Mesenchymal stem cell (in vitro differentiated cells and primary cell): ENCODE data around the gene BPIFB1.

Experiments used
- DNase-seq: peaks from one replicate; pipeline ENCODE4 v3.0.0-alpha.2; 2013
- H2AFZ ChIP-seq: one replicate; pipeline ENCODE4 v1.6.1; 2013; ENCODE audit warnings: low read depth, mild to moderate bottlenecking, control low read depth, inconsistent platforms, low read length, moderate library complexity
- H2AK5ac ChIP-seq: 2 replicates; pipeline ENCODE4 v1.6.1; 2013; ENCODE audit warnings: low read length, moderate library complexity, mild to moderate bottlenecking, inconsistent platforms; ENCODE audit not compliant: severe bottlenecking
- H2BK120ac ChIP-seq: one replicate; pipeline ENCODE4 v1.6.1; 2013; ENCODE audit warnings: low read depth, mild to moderate bottlenecking, inconsistent platforms, low read length, moderate library complexity
- H2BK12ac ChIP-seq, 2 experiments: one replicate each; pipeline ENCODE4 v1.6.1; 2013; ENCODE audit warnings: inconsistent platforms in 2 of 2, low read length in 2 of 2, mild to moderate bottlenecking in 2 of 2, moderate library complexity in 2 of 2, control low read depth in 1 of 2
- H2BK15ac ChIP-seq: one replicate; pipeline ENCODE4 v1.6.1; 2013; ENCODE audit warnings: mild to moderate bottlenecking, low read depth, inconsistent platforms; ENCODE audit not compliant: poor library complexity, severe bottlenecking
- H2BK5ac ChIP-seq: 2 replicates; pipeline ENCODE4 v1.6.1; 2013; ENCODE audit warnings: low read depth, mild to moderate bottlenecking, low read length, control low read depth, inconsistent platforms; ENCODE audit not compliant: poor library complexity, severe bottlenecking
- H3K14ac ChIP-seq, 2 experiments: one replicate each; pipeline ENCODE4 v1.6.1; 2013; ENCODE audit warnings: inconsistent platforms in 2 of 2, low read length in 2 of 2, control low read depth in 1 of 2, mild to moderate bottlenecking in 1 of 2, moderate library complexity in 1 of 2
- H3K18ac ChIP-seq, 2 experiments: one replicate each; pipeline ENCODE4 v1.6.1; 2013; ENCODE audit warnings: inconsistent platforms in 2 of 2, low read length in 2 of 2, control low read depth in 1 of 2, low read depth in 1 of 2, mild to moderate bottlenecking in 1 of 2
- H3K23ac ChIP-seq, 2 experiments: one replicate each; pipeline ENCODE4 v1.6.1; 2013; ENCODE audit warnings: inconsistent platforms in 2 of 2, low read length in 2 of 2, mild to moderate bottlenecking in 2 of 2, moderate library complexity in 2 of 2, control low read depth in 1 of 2
- H3K27ac ChIP-seq: 2 replicates; pipeline ENCODE4 v1.5.1; 2013; ENCODE audit warnings: mild to moderate bottlenecking, moderate library complexity, low read length, control low read depth, inconsistent platforms; ENCODE audit not compliant: poor library complexity, severe bottlenecking
- H3K27me3 ChIP-seq, 2 experiments: 2 replicates each; pipeline versions ENCODE4 v1.6.1 to v1.7.0; 2013; ENCODE audit warnings: low read length in 2 of 2, mild to moderate bottlenecking in 2 of 2, moderate library complexity in 2 of 2, control low read depth in 1 of 2, inconsistent platforms in 1 of 2; ENCODE audit not compliant: control insufficient read depth in 1 of 2, insufficient read depth in 1 of 2
- H3K36me3 ChIP-seq, 2 experiments: 2 replicates each; pipeline versions ENCODE4 v1.6.1 to v1.7.0; 2013; ENCODE audit warnings: low read length in 2 of 2, control low read depth in 1 of 2, inconsistent platforms in 1 of 2, low read depth in 1 of 2, mild to moderate bottlenecking in 1 of 2; ENCODE audit not compliant: insufficient read depth in 2 of 2, control insufficient read depth in 1 of 2
- H3K4ac ChIP-seq, 2 experiments: one replicate each; pipeline ENCODE4 v1.6.1; 2013; ENCODE audit warnings: inconsistent platforms in 2 of 2, low read length in 2 of 2, mild to moderate bottlenecking in 2 of 2, moderate library complexity in 2 of 2, control low read depth in 1 of 2, low read depth in 1 of 2
- H3K4me1 ChIP-seq: 2 replicates; pipeline ENCODE4 v1.6.1; 2013; ENCODE audit warnings: low read depth, low read length, control low read depth; ENCODE audit not compliant: control insufficient read depth, insufficient read depth
- H3K4me2 ChIP-seq: 2 replicates; pipeline ENCODE4 v1.6.1; 2013; ENCODE audit warnings: low read length, mild to moderate bottlenecking, inconsistent platforms; ENCODE audit not compliant: poor library complexity, severe bottlenecking
- H3K4me3 ChIP-seq, 2 experiments: 2 replicates each; pipeline versions ENCODE4 v1.5.1 to v1.7.0; 2013; ENCODE audit warnings: low read length in 2 of 2, mild to moderate bottlenecking in 2 of 2, control low read depth in 1 of 2, low read depth in 1 of 2; ENCODE audit not compliant: insufficient read depth in 1 of 2
- H3K79me1 ChIP-seq: replicated peaks from 2 replicates; pipeline ENCODE4 v1.6.1; 2013; ENCODE audit warnings: mild to moderate bottlenecking, control low read depth, low read length, inconsistent platforms; ENCODE audit not compliant: poor library complexity, severe bottlenecking
- H3K9ac ChIP-seq: 2 replicates; pipeline ENCODE4 v1.7.0; 2013; ENCODE audit warnings: mild to moderate bottlenecking, low read length, moderate library complexity
- H3K9me3 ChIP-seq: 2 replicates; pipeline ENCODE4 v1.7.0; 2013; ENCODE audit warnings: mild to moderate bottlenecking, low read length; ENCODE audit not compliant: control insufficient read depth
- H4K8ac ChIP-seq: one replicate; pipeline ENCODE4 v1.6.1; 2013; ENCODE audit warnings: inconsistent platforms, mild to moderate bottlenecking, low read length, moderate library complexity
- H4K91ac ChIP-seq: one replicate; pipeline ENCODE4 v1.6.1; 2013; ENCODE audit warnings: mild to moderate bottlenecking, low read length, inconsistent platforms
- WGBS: methylation state at CpG from one replicate; pipeline ENCODE4 v1.1.7; 2013; ENCODE audit warnings: mixed read lengths; 5-methylcytosine and 5-hydroxymethylcytosine counted together

Gene BPIFB1

GRCh38 chr20:33279261-33279910 lies 3.6 kb upstream of the BPIFB1 start:
- Histone ChIP-seq H3K9ac (no peak overlapping the region), H3K4me3 (no peak overlapping the region), H2BK15ac (no peak overlapping the region), H3K27ac (no peak overlapping the region), H3K27me3 (peaks cover 41 to 73% of the 10 kb centered on the region in 2 experiments), H3K9me3 (no peaks in the 10 kb centered on the region), H3K4me1 (peaks cover 4% of the 10 kb centered on the region), H3K79me1 (no peaks in the 10 kb centered on the region), H2AK5ac (no peak overlapping the region), H3K36me3 (no peaks in the 10 kb centered on the region), H4K8ac (no peak overlapping the region), H3K14ac (no peak overlapping the region), H3K18ac (no peak overlapping the region), H2BK12ac (no peak overlapping the region), H3K4me2 (no peak overlapping the region), H3K23ac (no peak overlapping the region), H2AFZ (no peak overlapping the region), H3K4ac (no peak overlapping the region), H2BK120ac (no peak overlapping the region), H2BK5ac (no peak overlapping the region), H4K91ac (no peak overlapping the region)
- WGBS = 74% methylated on average over 5 of the region's 6 CpGs
- DNase-seq = no peak

- no peak overlapping the region for H4K8ac ChIP-seq
- H3K14ac ChIP-seq = no peak overlapping the region
- H3K18ac ChIP-seq = no peak overlapping the region
- H3K27ac ChIP-seq = no peak overlapping the region
- no peak overlapping the region for H3K4me3 ChIP-seq
- H2BK120ac ChIP-seq = no peak overlapping the region
- no peak overlapping the region for H2BK12ac ChIP-seq
- H2AFZ ChIP-seq = no peak overlapping the region
- H4K91ac ChIP-seq = no peak overlapping the region
- 87% methylated on average over 9 of the region's 9 CpGs for WGBS
- no peak overlapping the region for H2AK5ac ChIP-seq
- no peaks in the 10 kb centered on the region for H3K9me3 ChIP-seq
- H3K4me1 ChIP-seq = peaks cover 4% of the 10 kb centered on the region
- no peaks in the 10 kb centered on the region for H3K36me3 ChIP-seq
- H3K23ac ChIP-seq = no peak overlapping the region
- H2BK5ac ChIP-seq = no peak overlapping the region
- no peaks in the 10 kb centered on the region for H3K79me1 ChIP-seq
- peaks cover 48 to 77% of the 10 kb centered on the region in 2 experiments for H3K27me3 ChIP-seq
- H2BK15ac ChIP-seq = no peak overlapping the region
- H3K9ac ChIP-seq = no peak overlapping the region
- no peak overlapping the region for H3K4me2 ChIP-seq
- DNase-seq = no peak
- H3K4ac ChIP-seq = no peak overlapping the region
Observed at GRCh38 chr20:33280000-33280680, 2.9 kb upstream of the BPIFB1 start.

- H3K4me1 ChIP-seq = peaks cover 4% of the 10 kb centered on the region
- no peak overlapping the region for H4K91ac ChIP-seq
- H2AK5ac ChIP-seq = no peak overlapping the region
- H2AFZ ChIP-seq = no peak overlapping the region
- no peak overlapping the region for H3K4me3 ChIP-seq
- H3K18ac ChIP-seq = no peak overlapping the region
- H3K36me3 ChIP-seq = no peaks in the 10 kb centered on the region
- H3K4ac ChIP-seq = no peak overlapping the region
- no peak overlapping the region for H3K14ac ChIP-seq
- H4K8ac ChIP-seq = no peak overlapping the region
- 93% methylated on average over 7 of the region's 7 CpGs for WGBS
- H3K9me3 ChIP-seq = no peaks in the 10 kb centered on the region
- H3K23ac ChIP-seq = no peak overlapping the region
- no peak overlapping the region for H2BK5ac ChIP-seq
- DNase-seq = no peak
- no peak overlapping the region for H2BK120ac ChIP-seq
- no peak overlapping the region for H3K27ac ChIP-seq
- no peak overlapping the region for H3K9ac ChIP-seq
- no peak overlapping the region for H2BK12ac ChIP-seq
- H3K4me2 ChIP-seq = no peak overlapping the region
- no peak overlapping the region for H2BK15ac ChIP-seq
- H3K79me1 ChIP-seq = no peaks in the 10 kb centered on the region
- H3K27me3 ChIP-seq = peaks cover 42 to 75% of the 10 kb centered on the region in 2 experiments
Observed at GRCh38 chr20:33280775-33281174, 2.2 kb upstream of the BPIFB1 start.

- Histone ChIP-seq H3K14ac (no peak overlapping the region), H3K27me3 (peaks cover 42 to 77% of the 10 kb centered on the region in 2 experiments), H3K4ac (no peak overlapping the region), H3K4me3 (no peak overlapping the region), H3K36me3 (no peaks in the 10 kb centered on the region), H3K27ac (no peak overlapping the region), H4K8ac (no peak overlapping the region), H2BK120ac (no peak overlapping the region), H3K23ac (no peak overlapping the region), H2AFZ (no peak overlapping the region), H2BK12ac (no peak overlapping the region), H4K91ac (no peak overlapping the region), H2BK5ac (no peak overlapping the region), H3K9me3 (no peaks in the 10 kb centered on the region), H2BK15ac (no peak overlapping the region), H3K18ac (no peak overlapping the region), H3K9ac (no peak overlapping the region), H2AK5ac (no peak overlapping the region), H3K79me1 (no peaks in the 10 kb centered on the region), H3K4me2 (no peak overlapping the region), H3K4me1 (peaks cover 4% of the 10 kb centered on the region)
- DNase-seq = no peak
- WGBS = 80% methylated on average over 11 of the region's 11 CpGs
Observed at GRCh38 chr20:33281550-33282146, 1.4 kb upstream of the BPIFB1 start.
